Measurements from ENCODE around the gene VPS4B.
A peak's percentile ranks its signal among the peaks of the same experiment; 100 is the strongest.
"Not testable (repeated sequence)": the region's sequence is repeated elsewhere in the genome, so short reads cannot be mapped to it uniquely, and the experiment has no call there.

The VPS4B gene

GRCh38 chr18:63422087-63422863 lies at the start of gene VPS4B:
Gene VPS4B, minus strand, starts transcription at chr18:63422476. Its CDS starts 217 bp downstream, at chr18:63422259.
- Histone ChIP-seq H3K36me3 (ENCODE audit: control insufficient read depth in 2 of 2, insufficient read depth in 2 of 2, low read length in 2 of 2) (peaks cover 5 to 10% of the 10 kb centered on the region in 2 donors), H3K27me3 (ENCODE audit: control insufficient read depth in 2 of 2, insufficient read depth in 2 of 2, low read length in 2 of 2) (no peaks in the 10 kb centered on the region), H3K4me1 (ENCODE audit: control insufficient read depth in 2 of 2, insufficient read depth in 2 of 2, low read length in 2 of 2) (peaks cover 11% of the 10 kb centered on the region in 2 donors), H3K9me3 (ENCODE audit: control insufficient read depth in 2 of 2, low read length in 2 of 2) (no peaks in the 10 kb centered on the region), H3K27ac (ENCODE audit: low read depth in 2 of 2, low read length in 2 of 2) (peak within 1 kb of the TSS; percentile 95 to 96), H3K4me3 (ENCODE audit: low read length in 2 of 2) (peak within 1 kb of the TSS; percentile 98 to 100), H3K9ac (ENCODE audit: low read depth in 1 of 2, low read length in 2 of 2) (peak within 1 kb of the TSS; percentile 90 to 99)

- Histone ChIP-seq H3K9ac (ENCODE audit: low read depth in 1 of 2, low read length in 2 of 2) (no peak overlapping the region), H3K4me1 (ENCODE audit: control insufficient read depth in 2 of 2, insufficient read depth in 2 of 2, low read length in 2 of 2) (no peaks in the 10 kb centered on the region), H3K27ac (ENCODE audit: low read depth in 2 of 2, low read length in 2 of 2) (no peak overlapping the region), H3K27me3 (ENCODE audit: control insufficient read depth in 2 of 2, insufficient read depth in 2 of 2, low read length in 2 of 2) (no peaks in the 10 kb centered on the region), H3K36me3 (ENCODE audit: control insufficient read depth in 2 of 2, insufficient read depth in 2 of 2, low read length in 2 of 2) (no peaks in the 10 kb centered on the region), H3K4me3 (ENCODE audit: low read length in 2 of 2) (no peak overlapping the region), H3K9me3 (ENCODE audit: control insufficient read depth in 2 of 2, low read length in 2 of 2) (no peaks in the 10 kb centered on the region)
Measured at GRCh38 chr18:63470751-63471150, 48.5 kb upstream of the VPS4B start.

GRCh38 chr18:63468575-63468974 lies 46.3 kb upstream of the VPS4B start:
- Histone ChIP-seq H3K4me1 (ENCODE audit: control insufficient read depth in 2 of 2, insufficient read depth in 2 of 2, low read length in 2 of 2) (no peaks in the 10 kb centered on the region), H3K4me3 (ENCODE audit: low read length in 2 of 2) (no peak overlapping the region), H3K36me3 (ENCODE audit: control insufficient read depth in 2 of 2, insufficient read depth in 2 of 2, low read length in 2 of 2) (no peaks in the 10 kb centered on the region), H3K9ac (ENCODE audit: low read depth in 1 of 2, low read length in 2 of 2) (no peak overlapping the region), H3K27ac (ENCODE audit: low read depth in 2 of 2, low read length in 2 of 2) (no peak overlapping the region), H3K27me3 (ENCODE audit: control insufficient read depth in 2 of 2, insufficient read depth in 2 of 2, low read length in 2 of 2) (no peaks in the 10 kb centered on the region), H3K9me3 (ENCODE audit: control insufficient read depth in 2 of 2, low read length in 2 of 2) (no peaks in the 10 kb centered on the region)

GRCh38 chr18:63467699-63468098 lies 45.4 kb upstream of the VPS4B start:
- no peak overlapping the region for H3K4me3 ChIP-seq (ENCODE audit: low read length in 2 of 2)
- no peak overlapping the region for H3K27ac ChIP-seq (ENCODE audit: low read depth in 2 of 2, low read length in 2 of 2)
- no peaks in the 10 kb centered on the region for H3K9me3 ChIP-seq (ENCODE audit: control insufficient read depth in 2 of 2, low read length in 2 of 2)
- H3K9ac ChIP-seq (ENCODE audit: low read depth in 1 of 2, low read length in 2 of 2), result no peak overlapping the region
- no peaks in the 10 kb centered on the region for H3K36me3 ChIP-seq (ENCODE audit: control insufficient read depth in 2 of 2, insufficient read depth in 2 of 2, low read length in 2 of 2)
- H3K27me3 ChIP-seq (ENCODE audit: control insufficient read depth in 2 of 2, insufficient read depth in 2 of 2, low read length in 2 of 2), result no peaks in the 10 kb centered on the region
- no peaks in the 10 kb centered on the region for H3K4me1 ChIP-seq (ENCODE audit: control insufficient read depth in 2 of 2, insufficient read depth in 2 of 2, low read length in 2 of 2)

GRCh38 chr18:63465059-63465458 lies 42.8 kb upstream of the VPS4B start:
- H3K27ac ChIP-seq (ENCODE audit: low read depth in 2 of 2, low read length in 2 of 2), result no peak overlapping the region

GRCh38 chr18:63464434-63464833 lies 42.2 kb upstream of the VPS4B start:
- Histone ChIP-seq H3K27ac (ENCODE audit: low read depth in 2 of 2, low read length in 2 of 2) (no peak overlapping the region), H3K9ac (ENCODE audit: low read depth in 1 of 2, low read length in 2 of 2) (no peak overlapping the region), H3K9me3 (ENCODE audit: control insufficient read depth in 2 of 2, low read length in 2 of 2) (no peaks in the 10 kb centered on the region), H3K36me3 (ENCODE audit: control insufficient read depth in 2 of 2, insufficient read depth in 2 of 2, low read length in 2 of 2) (no peaks in the 10 kb centered on the region), H3K4me1 (ENCODE audit: control insufficient read depth in 2 of 2, insufficient read depth in 2 of 2, low read length in 2 of 2) (no peaks in the 10 kb centered on the region), H3K4me3 (ENCODE audit: low read length in 2 of 2) (no peak overlapping the region), H3K27me3 (ENCODE audit: control insufficient read depth in 2 of 2, insufficient read depth in 2 of 2, low read length in 2 of 2) (peaks cover 0 to 2% of the 10 kb centered on the region in 2 donors)

More at GRCh38 chr18:63465059-63465458, 42.8 kb upstream of the VPS4B start:
- Histone ChIP-seq H3K4me1 (ENCODE audit: control insufficient read depth in 2 of 2, insufficient read depth in 2 of 2, low read length in 2 of 2) (no peaks in the 10 kb centered on the region), H3K27me3 (ENCODE audit: control insufficient read depth in 2 of 2, insufficient read depth in 2 of 2, low read length in 2 of 2) (peaks cover 0 to 2% of the 10 kb centered on the region in 2 donors), H3K9ac (ENCODE audit: low read depth in 1 of 2, low read length in 2 of 2) (no peak overlapping the region), H3K36me3 (ENCODE audit: control insufficient read depth in 2 of 2, insufficient read depth in 2 of 2, low read length in 2 of 2) (no peaks in the 10 kb centered on the region), H3K9me3 (ENCODE audit: control insufficient read depth in 2 of 2, low read length in 2 of 2) (no peaks in the 10 kb centered on the region), H3K4me3 (ENCODE audit: low read length in 2 of 2) (no peak overlapping the region)

GRCh38 chr18:63460414-63460813 lies 38.1 kb upstream of the VPS4B start:
- peaks cover 0 to 2% of the 10 kb centered on the region in 2 donors for H3K27me3 ChIP-seq (ENCODE audit: control insufficient read depth in 2 of 2, insufficient read depth in 2 of 2, low read length in 2 of 2)
- no peak overlapping the region for H3K9ac ChIP-seq (ENCODE audit: low read depth in 1 of 2, low read length in 2 of 2)
- H3K36me3 ChIP-seq (ENCODE audit: control insufficient read depth in 2 of 2, insufficient read depth in 2 of 2, low read length in 2 of 2), result no peaks in the 10 kb centered on the region
- peaks cover 0 to 2% of the 10 kb centered on the region in 2 donors for H3K4me1 ChIP-seq (ENCODE audit: control insufficient read depth in 2 of 2, insufficient read depth in 2 of 2, low read length in 2 of 2)
- H3K27ac ChIP-seq (ENCODE audit: low read depth in 2 of 2, low read length in 2 of 2), result no peak overlapping the region
- H3K4me3 ChIP-seq (ENCODE audit: low read length in 2 of 2), result no peak overlapping the region
- no peaks in the 10 kb centered on the region for H3K9me3 ChIP-seq (ENCODE audit: control insufficient read depth in 2 of 2, low read length in 2 of 2)

- Histone ChIP-seq H3K27me3 (ENCODE audit: control insufficient read depth in 2 of 2, insufficient read depth in 2 of 2, low read length in 2 of 2) (peaks cover 0 to 2% of the 10 kb centered on the region in 2 donors), H3K4me1 (ENCODE audit: control insufficient read depth in 2 of 2, insufficient read depth in 2 of 2, low read length in 2 of 2) (peaks cover 13 to 19% of the 10 kb centered on the region in 2 donors), H3K36me3 (ENCODE audit: control insufficient read depth in 2 of 2, insufficient read depth in 2 of 2, low read length in 2 of 2) (no peaks in the 10 kb centered on the region), H3K9me3 (ENCODE audit: control insufficient read depth in 2 of 2, low read length in 2 of 2) (no peaks in the 10 kb centered on the region), H3K27ac (ENCODE audit: low read depth in 2 of 2, low read length in 2 of 2) (no peak overlapping the region), H3K4me3 (ENCODE audit: low read length in 2 of 2) (no peak overlapping the region), H3K9ac (ENCODE audit: low read depth in 1 of 2, low read length in 2 of 2) (no peak overlapping the region)
Measured at GRCh38 chr18:63457977-63458376, 35.7 kb upstream of the VPS4B start.

GRCh38 chr18:63454497-63454896 lies 32.2 kb upstream of the VPS4B start:
- H3K4me3 ChIP-seq (ENCODE audit: low read length in 2 of 2), result no peak overlapping the region
- peaks cover 26 to 32% of the 10 kb centered on the region in 2 donors for H3K4me1 ChIP-seq (ENCODE audit: control insufficient read depth in 2 of 2, insufficient read depth in 2 of 2, low read length in 2 of 2)
- H3K36me3 ChIP-seq (ENCODE audit: control insufficient read depth in 2 of 2, insufficient read depth in 2 of 2, low read length in 2 of 2), result no peaks in the 10 kb centered on the region
- H3K9ac ChIP-seq (ENCODE audit: low read depth in 1 of 2, low read length in 2 of 2), result no peak overlapping the region
- no peak overlapping the region for H3K27ac ChIP-seq (ENCODE audit: low read depth in 2 of 2, low read length in 2 of 2)
- H3K27me3 ChIP-seq (ENCODE audit: control insufficient read depth in 2 of 2, insufficient read depth in 2 of 2, low read length in 2 of 2), result no peaks in the 10 kb centered on the region
- H3K9me3 ChIP-seq (ENCODE audit: control insufficient read depth in 2 of 2, low read length in 2 of 2), result no peaks in the 10 kb centered on the region

- not testable (repeated sequence) for H3K27me3 ChIP-seq (ENCODE audit: control insufficient read depth in 2 of 2, insufficient read depth in 2 of 2, low read length in 2 of 2); H3K9me3 ChIP-seq (ENCODE audit: control insufficient read depth in 2 of 2, low read length in 2 of 2); H3K9ac ChIP-seq (ENCODE audit: low read depth in 1 of 2, low read length in 2 of 2); H3K4me3 ChIP-seq (ENCODE audit: low read length in 2 of 2); H3K36me3 ChIP-seq (ENCODE audit: control insufficient read depth in 2 of 2, insufficient read depth in 2 of 2, low read length in 2 of 2)
- H3K27ac ChIP-seq (ENCODE audit: low read depth in 2 of 2, low read length in 2 of 2), result peak overlapping the region; percentile 30 to 66
- H3K4me1 ChIP-seq (ENCODE audit: control insufficient read depth in 2 of 2, insufficient read depth in 2 of 2, low read length in 2 of 2), result peaks cover 26 to 32% of the 10 kb centered on the region in 2 donors
Measured at GRCh38 chr18:63452751-63453150, 30.5 kb upstream of the VPS4B start.
